Fibroblast of pulmonary artery (primary cell): ENCODE data around the gene SLIT1.

Experiments used
- DNase-seq: peaks from one replicate; pipeline ENCODE4 v3.0.0-alpha.2; 2010; ENCODE audit warnings: low read depth
- H3K4me3 ChIP-seq: replicated peaks from 2 replicates; pipeline ENCODE4 v1.5.1; 2011; ENCODE audit warnings: low read depth, mild to moderate bottlenecking, control low read depth, low read length, moderate library complexity
- TF ChIP-seq, protein P1 (sequence below): IDR thresholded peaks from 2 replicates; pipeline ENCODE4 v1.5.1; 2011; ENCODE audit warnings: mild to moderate bottlenecking, control low read depth, low read length, inconsistent platforms; ENCODE audit errors: missing control alignments

Gene SLIT1

DNA sequence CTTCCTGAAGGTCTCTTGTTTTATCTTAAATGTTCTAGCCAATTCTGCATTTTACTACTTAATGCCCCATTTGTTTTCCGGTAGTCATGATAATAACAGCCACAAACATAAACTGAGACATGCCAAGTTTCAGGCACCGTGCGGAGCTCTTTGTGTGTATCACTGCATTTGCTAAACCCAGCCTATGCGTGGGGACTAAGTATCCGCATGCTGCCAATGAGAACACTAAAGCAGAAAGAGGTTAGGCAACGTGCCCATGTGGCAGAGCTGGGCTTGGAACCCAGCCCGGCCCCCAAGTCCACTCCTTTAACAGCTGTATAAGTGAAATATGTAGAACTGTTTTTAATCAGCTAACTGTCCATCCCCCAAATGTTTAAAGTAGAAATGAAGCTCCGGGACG lies 54.1 kb downstream of the SLIT1 start:
- TF ChIP-seq, protein P1, sequence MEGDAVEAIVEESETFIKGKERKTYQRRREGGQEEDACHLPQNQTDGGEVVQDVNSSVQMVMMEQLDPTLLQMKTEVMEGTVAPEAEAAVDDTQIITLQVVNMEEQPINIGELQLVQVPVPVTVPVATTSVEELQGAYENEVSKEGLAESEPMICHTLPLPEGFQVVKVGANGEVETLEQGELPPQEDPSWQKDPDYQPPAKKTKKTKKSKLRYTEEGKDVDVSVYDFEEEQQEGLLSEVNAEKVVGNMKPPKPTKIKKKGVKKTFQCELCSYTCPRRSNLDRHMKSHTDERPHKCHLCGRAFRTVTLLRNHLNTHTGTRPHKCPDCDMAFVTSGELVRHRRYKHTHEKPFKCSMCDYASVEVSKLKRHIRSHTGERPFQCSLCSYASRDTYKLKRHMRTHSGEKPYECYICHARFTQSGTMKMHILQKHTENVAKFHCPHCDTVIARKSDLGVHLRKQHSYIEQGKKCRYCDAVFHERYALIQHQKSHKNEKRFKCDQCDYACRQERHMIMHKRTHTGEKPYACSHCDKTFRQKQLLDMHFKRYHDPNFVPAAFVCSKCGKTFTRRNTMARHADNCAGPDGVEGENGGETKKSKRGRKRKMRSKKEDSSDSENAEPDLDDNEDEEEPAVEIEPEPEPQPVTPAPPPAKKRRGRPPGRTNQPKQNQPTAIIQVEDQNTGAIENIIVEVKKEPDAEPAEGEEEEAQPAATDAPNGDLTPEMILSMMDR: no peak
- H3K4me3 ChIP-seq: no peak overlapping the region
- peak; percentile 7 for DNase-seq

DNA sequence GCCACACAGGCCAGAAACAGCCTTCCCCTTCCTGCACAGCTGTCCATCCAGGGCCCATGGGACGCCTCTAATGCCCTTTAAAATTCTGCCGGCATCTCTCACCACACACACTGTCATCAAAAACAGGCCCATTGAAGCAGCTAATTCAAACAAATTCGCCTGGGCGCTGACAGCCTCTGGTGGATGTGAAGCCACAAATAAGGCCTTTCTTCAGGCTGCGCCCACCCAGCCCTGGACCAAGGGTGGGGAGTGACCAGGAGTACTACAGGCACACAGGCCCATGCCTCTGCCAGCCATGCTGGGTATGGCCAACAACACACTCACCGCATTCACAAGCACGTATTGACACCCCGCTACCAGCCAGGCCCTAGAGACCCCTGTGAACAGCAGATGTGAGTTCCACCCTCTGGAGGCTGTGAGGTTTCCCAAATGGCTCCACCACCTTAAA lies 54.6 kb downstream of the SLIT1 start:
- DNase-seq: no peak
- TF ChIP-seq, protein P1: no peak

DNA sequence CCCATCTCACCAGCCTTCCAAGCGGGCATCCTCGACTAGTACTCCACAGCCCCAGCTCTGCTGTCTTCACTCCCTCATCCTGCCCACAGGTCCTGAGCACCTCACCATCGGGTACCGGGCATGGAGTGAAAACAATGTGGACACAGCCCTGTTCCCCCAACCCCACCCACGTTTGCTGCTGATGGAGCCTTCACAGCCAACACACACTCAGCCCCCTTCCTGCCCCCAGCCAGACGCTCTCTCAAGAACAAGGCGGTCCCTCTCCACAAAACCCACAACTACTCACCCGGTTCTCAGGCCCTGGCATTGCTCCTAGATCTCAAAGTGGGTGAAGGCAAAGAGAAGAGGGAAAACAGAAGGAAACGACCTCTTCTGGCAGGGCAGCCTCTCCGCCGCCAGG lies 56.1 kb downstream of the SLIT1 start:
- H3K4me3 ChIP-seq: no peak overlapping the region
- no peak for DNase-seq
- TF ChIP-seq, protein P1: no peak

More for the DNA sequence above, 54.6 kb downstream of the SLIT1 start:
- H3K4me3 ChIP-seq: no peak overlapping the region

DNA sequence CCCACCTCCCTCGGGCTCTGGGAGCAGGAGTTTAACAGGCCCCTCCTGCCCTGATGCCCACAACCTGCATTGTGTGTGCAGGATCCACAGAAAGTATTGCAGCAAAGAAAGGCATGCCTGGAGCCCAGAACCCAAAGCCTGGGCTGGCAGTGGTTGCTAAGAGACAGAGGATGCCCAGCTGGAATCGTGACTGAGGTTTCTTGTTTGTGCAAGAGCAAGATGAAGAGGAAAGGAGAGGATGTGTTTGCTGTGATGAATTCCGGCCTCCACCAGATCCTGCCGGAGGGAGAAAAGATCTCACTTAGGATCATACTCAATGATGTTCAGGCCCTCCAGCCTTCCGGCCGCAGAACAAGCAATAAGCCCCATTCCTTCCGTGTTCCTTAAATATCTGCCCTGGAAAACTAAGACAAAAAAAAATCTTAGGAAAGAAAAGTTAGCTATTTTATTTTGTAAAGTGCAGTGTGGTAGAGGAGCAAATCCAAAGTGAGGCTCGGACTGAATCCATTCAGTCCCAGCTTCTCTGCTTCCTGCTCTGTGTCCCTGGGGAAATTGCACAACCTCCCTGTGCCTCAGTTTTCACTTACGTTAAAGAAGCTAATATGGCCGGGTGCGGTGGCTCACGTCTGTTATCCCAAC lies 57.1 kb downstream of the SLIT1 start:
- H3K4me3 ChIP-seq: no peak overlapping the region
- no peak for DNase-seq
- TF ChIP-seq, protein P1: no peak

DNA sequence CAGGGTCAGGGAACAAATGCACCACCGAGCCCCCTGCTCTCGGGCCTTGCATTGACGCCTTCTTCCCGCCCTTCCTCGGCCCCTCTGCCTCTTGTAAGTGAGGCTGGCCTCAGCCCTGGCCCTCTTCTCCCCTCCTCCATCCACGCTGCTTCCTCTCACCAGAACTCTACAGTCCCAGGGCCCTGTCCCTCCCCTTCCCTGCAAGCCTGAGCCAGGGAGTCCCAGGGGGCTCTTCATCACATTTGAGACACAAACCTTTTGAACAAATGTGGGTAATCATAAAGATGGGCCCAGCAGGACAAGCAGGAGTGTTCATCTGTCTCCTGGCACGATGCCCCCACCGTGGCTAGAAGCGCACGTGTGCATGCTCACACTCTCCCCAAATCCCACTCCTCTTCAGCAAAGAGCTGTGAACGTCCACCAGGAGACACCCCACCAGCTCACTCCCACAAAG lies 57.7 kb downstream of the SLIT1 start:
- no peak overlapping the region for H3K4me3 ChIP-seq
- DNase-seq: no peak
- TF ChIP-seq, protein P1: no peak

DNA sequence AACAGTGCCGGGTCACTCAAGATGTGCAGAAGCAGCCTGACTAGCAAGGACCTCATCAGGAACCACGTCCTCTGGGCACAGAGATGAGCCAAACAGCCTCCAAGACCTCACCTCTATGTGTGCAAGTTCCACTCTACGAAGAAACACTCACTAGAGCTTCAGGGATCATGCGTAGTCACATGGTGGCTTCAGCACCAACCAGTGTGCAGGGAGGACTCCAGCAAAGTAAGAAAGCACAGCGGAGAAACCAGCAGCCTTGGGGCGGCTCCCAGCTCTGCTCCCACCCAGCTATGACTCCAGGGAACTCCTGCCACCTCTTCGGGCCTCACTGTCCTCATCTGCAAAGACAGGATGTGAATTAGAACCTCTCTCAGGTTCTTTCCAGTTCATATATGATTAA lies 58.2 kb downstream of the SLIT1 start:
- DNase-seq: no peak
- H3K4me3 ChIP-seq: no peak overlapping the region
- TF ChIP-seq, protein P1: no peak

DNA sequence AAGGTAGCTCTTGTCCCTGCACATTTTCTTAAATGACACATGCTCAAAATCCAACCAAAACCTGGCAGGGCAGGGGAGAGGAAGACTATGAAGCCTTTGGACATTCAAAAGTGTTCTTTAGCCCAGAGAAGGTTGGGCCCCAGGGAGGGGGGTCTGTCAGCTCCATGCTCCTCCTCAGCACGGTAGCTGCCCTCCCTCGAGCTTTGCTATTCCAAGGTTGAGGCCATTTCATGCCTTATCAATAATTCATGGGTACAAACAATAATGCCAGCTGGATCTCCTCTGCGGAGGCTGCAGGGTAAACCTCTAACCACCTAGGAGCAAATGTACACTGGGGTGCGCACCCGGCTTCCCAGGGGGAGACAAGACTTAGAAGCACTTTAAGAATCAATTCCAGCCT lies 61.5 kb downstream of the SLIT1 start:
- DNase-seq: no peak
- H3K4me3 ChIP-seq: no peak overlapping the region
- TF ChIP-seq, protein P1: no peak
